ENCODE measurements around the gene MIA. TPM values are rescaled to one million over a fixed set of nuclear protein-coding genes. Genes with fewer than 3 reads are reported as not detected.

MIA gene
- total RNA-seq, 1 donor from 2014 or later = 2.4 TPM

GRCh38 chr19:40807147-40808020 lies 32.1 kb downstream of the MIA start:
- no peak overlapping the region for H3K4me3 Mint-ChIP-seq (ENCODE audit: unreplicated experiment)
- H3K27ac Mint-ChIP-seq (ENCODE audit: unreplicated experiment) = peak overlapping the region; percentile 89
- H3K9me3 Mint-ChIP-seq (ENCODE audit: low read depth) = no peaks in the 10 kb centered on the region

GRCh38 chr19:40808021-40808325 lies 32.7 kb downstream of the MIA start:
- DNase-seq (ENCODE audit: low spot score) = no peak
- H3K9me3 Mint-ChIP-seq (ENCODE audit: low read depth) = no peaks in the 10 kb centered on the region
- H3K4me3 Mint-ChIP-seq (ENCODE audit: unreplicated experiment) = no peak overlapping the region
- peak overlapping the region; percentile 89 for H3K27ac Mint-ChIP-seq (ENCODE audit: unreplicated experiment)
- no peaks in the 10 kb centered on the region for H3K27me3 Mint-ChIP-seq (ENCODE audit: low read depth)
- TF ChIP-seq CTCF (IDR thresholded peaks at IDR 0.05) = no peak
- H3K36me3 Mint-ChIP-seq (ENCODE audit: low read depth) = peaks cover 12% of the 10 kb centered on the region
- H3K4me1 Mint-ChIP-seq (ENCODE audit: low read depth) = peaks cover 73% of the 10 kb centered on the region

More at GRCh38 chr19:40807147-40808020, 32.1 kb downstream of the MIA start:
- peaks cover 73% of the 10 kb centered on the region for H3K4me1 Mint-ChIP-seq (ENCODE audit: low read depth)
- peaks cover 13% of the 10 kb centered on the region for H3K36me3 Mint-ChIP-seq (ENCODE audit: low read depth)
- H3K27me3 Mint-ChIP-seq (ENCODE audit: low read depth) = no peaks in the 10 kb centered on the region
- DNase-seq (ENCODE audit: low spot score) = no peak
- peak; percentile 66 for TF ChIP-seq CTCF (IDR thresholded peaks at IDR 0.05)

GRCh38 chr19:40808497-40808896 lies 33.2 kb downstream of the MIA start:
- no peaks in the 10 kb centered on the region for H3K27me3 Mint-ChIP-seq (ENCODE audit: low read depth)
- no peak overlapping the region for H3K27ac Mint-ChIP-seq (ENCODE audit: unreplicated experiment)
- peaks cover 73% of the 10 kb centered on the region for H3K4me1 Mint-ChIP-seq (ENCODE audit: low read depth)
- DNase-seq (ENCODE audit: low spot score) = no peak
- no peak overlapping the region for H3K4me3 Mint-ChIP-seq (ENCODE audit: unreplicated experiment)
- no peak for TF ChIP-seq CTCF (IDR thresholded peaks at IDR 0.05)
- peaks cover 11% of the 10 kb centered on the region for H3K36me3 Mint-ChIP-seq (ENCODE audit: low read depth)
- no peaks in the 10 kb centered on the region for H3K9me3 Mint-ChIP-seq (ENCODE audit: low read depth)

DNA sequence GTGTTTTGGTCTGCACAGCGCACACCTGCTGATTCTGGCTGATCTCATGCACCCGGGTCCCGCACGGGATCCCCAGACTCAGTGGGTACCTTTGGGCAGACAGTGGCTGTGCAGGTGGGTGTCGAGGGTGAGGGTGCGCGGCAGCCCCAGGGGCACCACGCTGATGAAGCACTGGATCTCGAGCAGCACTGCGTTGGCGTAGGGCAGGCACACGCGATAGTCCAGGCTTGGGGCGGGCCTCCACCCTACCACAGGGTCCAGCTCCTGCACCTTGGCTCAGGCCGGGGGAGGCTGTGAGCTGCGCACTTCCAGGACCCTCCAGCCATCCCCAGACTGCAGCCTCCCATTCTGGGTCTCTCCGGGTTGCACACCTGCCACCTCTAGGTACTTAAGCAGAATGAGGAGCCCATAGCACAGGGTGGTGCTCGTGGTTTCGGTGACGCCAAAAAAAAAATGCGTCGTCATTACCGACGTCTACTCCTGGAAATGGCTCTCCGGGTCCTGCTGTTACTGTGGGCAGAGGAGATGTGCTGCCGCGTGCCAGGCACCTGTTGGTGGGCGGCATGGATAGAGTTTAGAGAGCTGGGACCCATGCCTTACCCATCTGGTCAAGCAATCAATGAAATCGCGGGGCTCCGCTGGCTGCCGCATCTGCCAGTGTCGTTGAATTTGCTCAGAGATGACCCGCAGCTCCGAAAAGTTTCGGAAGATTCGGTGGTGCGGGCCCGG lies 34.2 kb downstream of the MIA start:
- peak overlapping the region; percentile 45 for H3K27ac Mint-ChIP-seq (ENCODE audit: unreplicated experiment)
- H3K36me3 Mint-ChIP-seq (ENCODE audit: low read depth) = peaks cover 11% of the 10 kb centered on the region
- TF ChIP-seq CTCF (IDR thresholded peaks at IDR 0.05) = no peak
- H3K4me3 Mint-ChIP-seq (ENCODE audit: unreplicated experiment) = peak overlapping the region; percentile 16
- peaks cover 72% of the 10 kb centered on the region for H3K4me1 Mint-ChIP-seq (ENCODE audit: low read depth)
- DNase-seq (ENCODE audit: low spot score) = no peak
- H3K9me3 Mint-ChIP-seq (ENCODE audit: low read depth) = no peaks in the 10 kb centered on the region
- no peaks in the 10 kb centered on the region for H3K27me3 Mint-ChIP-seq (ENCODE audit: low read depth)

DNA sequence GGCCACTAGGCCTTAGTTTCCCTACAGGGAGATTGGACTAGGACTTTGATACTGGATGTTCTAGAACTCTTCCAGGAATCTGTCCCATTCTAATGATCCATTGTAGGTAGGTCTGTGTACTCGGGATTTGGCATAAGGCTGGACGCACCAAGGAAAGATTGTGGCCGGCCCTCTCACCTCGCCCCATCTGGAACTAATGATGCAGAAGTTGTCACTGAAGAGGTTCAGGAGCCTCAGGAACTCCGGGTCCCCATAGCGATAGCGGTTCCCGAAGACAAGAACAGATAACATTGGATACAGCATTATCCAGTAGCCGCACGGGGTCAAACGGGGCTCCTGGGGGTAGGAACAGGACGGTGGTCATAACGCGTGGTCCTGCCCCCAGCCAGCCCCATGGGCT lies 34.8 kb downstream of the MIA start:
- Mint-ChIP-seq H3K4me3 (ENCODE audit: unreplicated experiment) (peak overlapping the region; percentile 85), H3K27ac (ENCODE audit: unreplicated experiment) (peak overlapping the region; percentile 45), H3K4me1 (ENCODE audit: low read depth) (peaks cover 66% of the 10 kb centered on the region), H3K27me3 (ENCODE audit: low read depth) (no peaks in the 10 kb centered on the region), H3K36me3 (ENCODE audit: low read depth) (peaks cover 11% of the 10 kb centered on the region), H3K9me3 (ENCODE audit: low read depth) (no peaks in the 10 kb centered on the region)
- TF ChIP-seq CTCF (IDR thresholded peaks at IDR 0.05) = no peak
- DNase-seq (ENCODE audit: low spot score) = no peak

Measured in chondrocyte (in vitro differentiated cells).